GM23338 (cell line): ENCODE results near the gene GPC6. TPM values are rescaled to one million over a fixed set of nuclear protein-coding genes. Genes with fewer than 3 reads are reported as not detected.

Experiments
- ATAC-seq: fragments of 200-7000 bp; cut with Tn5 transposase; 3 replicates; pipeline ENCODE4 v1.9.1; 2020
- DNase-seq: peaks from one replicate; pipeline ENCODE4 v3.0.0-alpha.2; 2015; ENCODE audit warnings: low spot score
- H2AFZ ChIP-seq: fragments of 200-600 bp; sonication (generic); 2 replicates; pipeline ENCODE4 v1.8.0; 2016; ENCODE audit warnings: antibody characterized with exemption, mild to moderate bottlenecking, moderate library complexity
- H3F3A ChIP-seq: fragments of 200-600 bp; sonication (generic); replicated peaks from 2 replicates; pipeline ENCODE4 v1.8.0; 2017; ENCODE audit warnings: antibody characterized with exemption, mixed run types, low read depth
- H3K27ac ChIP-seq: fragments of 200-600 bp; sonication (generic); 2 replicates; pipeline ENCODE4 v1.6.1; 2016; ENCODE audit warnings: low read depth
- H3K27me3 ChIP-seq: fragments of 200-600 bp; sonication (generic); 2 replicates; pipeline ENCODE4 v1.8.0; 2016; ENCODE audit warnings: mild to moderate bottlenecking, mixed run types, moderate library complexity; ENCODE audit not compliant: insufficient read depth
- H3K36me3 ChIP-seq: fragments of 200-600 bp; sonication (generic); 2 replicates; pipeline ENCODE4 v1.8.0; 2016; ENCODE audit warnings: mild to moderate bottlenecking; ENCODE audit not compliant: insufficient read depth
- H3K4me1 ChIP-seq: fragments of 200-600 bp; sonication (generic); 2 replicates; pipeline ENCODE4 v1.8.0; 2016; ENCODE audit warnings: mild to moderate bottlenecking, moderate library complexity; ENCODE audit not compliant: insufficient read depth
- H3K4me2 ChIP-seq: fragments of 200-600 bp; sonication (generic); 2 replicates; pipeline ENCODE4 v1.7.1; 2017; ENCODE audit warnings: mixed run types
- H3K4me3 ChIP-seq: fragments of 200-600 bp; sonication (generic); 2 replicates; pipeline ENCODE4 v1.6.1; 2016; ENCODE audit warnings: mixed run types
- H3K79me2 ChIP-seq: fragments of 200-600 bp; sonication (generic); replicated peaks from 2 replicates; pipeline ENCODE4 v1.8.0; 2017; ENCODE audit warnings: mild to moderate bottlenecking; ENCODE audit not compliant: insufficient read depth
- H3K9me2 ChIP-seq: fragments of 200-600 bp; sonication (generic); 2 replicates; pipeline ENCODE4 v1.8.0; 2017; ENCODE audit not compliant: insufficient read depth
- H4K20me1 ChIP-seq: fragments of 200-600 bp; sonication (generic); replicated peaks from 2 replicates; pipeline ENCODE4 v1.8.0; 2017; ENCODE audit warnings: mild to moderate bottlenecking; ENCODE audit not compliant: insufficient read depth
- H3K27ac Mint-ChIP-seq: 2 replicates; pipeline ENCODE4 v1.8.0; 2020; ENCODE audit warnings: inconsistent platforms, mild to moderate bottlenecking, moderate library complexity, mixed read lengths
- H3K27me3 Mint-ChIP-seq: 3 replicates; pipeline ENCODE4 v1.8.0; 2022; ENCODE audit warnings: low read depth, mild to moderate bottlenecking, moderate library complexity, mixed read lengths, inconsistent platforms; ENCODE audit not compliant: insufficient read depth, poor library complexity
- H3K36me3 Mint-ChIP-seq: 3 replicates; pipeline ENCODE4 v1.8.0; 2021; ENCODE audit warnings: low read depth, mild to moderate bottlenecking, inconsistent platforms, moderate library complexity, mixed read lengths
- H3K4me1 Mint-ChIP-seq: 3 replicates; pipeline ENCODE4 v1.8.0; 2020; ENCODE audit warnings: mild to moderate bottlenecking, inconsistent platforms, mixed read lengths
- H3K4me3 Mint-ChIP-seq: 3 replicates; pipeline ENCODE4 v1.8.0; 2021; ENCODE audit warnings: moderate library complexity, mild to moderate bottlenecking, inconsistent platforms, mixed read lengths
- H3K9me3 Mint-ChIP-seq: 3 replicates; pipeline ENCODE4 v1.8.0; 2020; ENCODE audit warnings: moderate library complexity, mild to moderate bottlenecking, inconsistent platforms, mixed read lengths
- CREB1 ChIP-seq: fragments of 250-450 bp; sonication (Bioruptor Pico); IDR thresholded peaks from 2 replicates; pipeline ENCODE4 v1.5.0; 2020; ENCODE audit warnings: low read depth, mild to moderate bottlenecking, moderate library complexity
- EZH2 ChIP-seq: fragments of 200-600 bp; sonication (generic); IDR thresholded peaks from one replicate; pipeline ENCODE4 v1.8.0; 2017; ENCODE audit warnings: antibody characterized with exemption, mild to moderate bottlenecking, low read depth; ENCODE audit not compliant: unreplicated experiment
- EZH2phosphoT487 ChIP-seq: fragments of 200-600 bp; sonication (generic); IDR thresholded peaks from one replicate; pipeline ENCODE4 v1.8.1; 2018; ENCODE audit warnings: antibody characterized with exemption; ENCODE audit not compliant: unreplicated experiment
- JUNB ChIP-seq: IDR thresholded peaks from one replicate; pipeline ENCODE4 v1.6.1; 2016; ENCODE audit warnings: antibody characterized with exemption; ENCODE audit not compliant: unreplicated experiment
- STAT1 ChIP-seq: IDR thresholded peaks from one replicate; pipeline ENCODE4 v1.6.1; 2016; ENCODE audit warnings: antibody characterized with exemption; ENCODE audit not compliant: unreplicated experiment
- ZNF114 ChIP-seq: fragments of 250-450 bp; sonication (Bioruptor Pico); IDR thresholded peaks from 2 replicates; pipeline ENCODE4 v1.5.0; 2020; ENCODE audit warnings: mild to moderate bottlenecking, moderate library complexity
- ZNF331 ChIP-seq: fragments of 250-450 bp; sonication (Bioruptor Pico); IDR thresholded peaks from 2 replicates; pipeline ENCODE4 v1.5.0; 2020; ENCODE audit warnings: low read depth, mild to moderate bottlenecking, moderate library complexity
- polyA plus RNA-seq: library from polyadenylated mRNA; unstranded; fragments of >200 nt; fragmentation: Nextera tagmentation; extraction: Ambion mirVana; gene quantifications from 2 replicates; pipeline ENCODE4 v1.2.1, GENCODE V29; 2016
- total RNA-seq: library from RNA; depleted of rRNA; stranded (reverse); fragments of >200 nt; shearing (Covaris generic); gene quantifications from 2 replicates; pipeline ENCODE4 v1.2.3, GENCODE V29; 2014
- TF ChIP-seq, protein P1 (sequence below): IDR thresholded peaks from one replicate; pipeline ENCODE4 v1.6.1; 2018; ENCODE audit warnings: antibody characterized with exemption; ENCODE audit not compliant: unreplicated experiment
- TF ChIP-seq, protein P2 (sequence below): fragments of 250-450 bp; sonication (Bioruptor Pico); IDR thresholded peaks from 2 replicates; pipeline ENCODE4 v1.5.0; 2020; ENCODE audit warnings: mild to moderate bottlenecking, moderate library complexity
- TF ChIP-seq, protein P3 (sequence below), 2 experiments: fragments of 200-600 bp in 1 of 2; sonication (generic) in 1 of 2; conservative IDR thresholded peaks; 2 replicates each; pipeline versions ENCODE4 v1.5.1 to v1.6.1; 2016 to 2017; ENCODE audit warnings: antibody characterized with exemption in 2 of 2, low read depth in 2 of 2, mild to moderate bottlenecking in 2 of 2, moderate library complexity in 1 of 2

GPC6 gene
- total and polyA plus RNA-seq, 2 experiments from 2014 or later = 6.4 to 28.6 TPM

DNA sequence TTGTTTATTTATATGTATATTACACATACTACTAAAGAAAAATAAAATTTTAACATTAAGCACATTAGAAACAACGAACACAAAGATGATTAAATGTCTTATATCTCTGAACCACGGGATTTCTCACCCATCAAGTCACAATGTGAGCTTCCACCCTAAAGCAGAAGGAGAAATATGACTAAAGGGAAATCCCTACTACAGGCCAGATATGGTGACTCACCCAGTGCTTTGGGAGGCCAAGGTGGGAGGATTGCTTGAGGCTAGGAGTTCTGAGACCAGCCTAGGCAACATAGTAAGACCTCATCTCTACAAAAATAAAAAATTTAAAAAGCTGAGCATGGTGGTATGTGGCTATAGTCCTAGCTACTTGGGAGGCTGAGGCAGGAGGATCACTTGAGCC is 1228.3 kb downstream of the GPC6 start (continued):
- TF ChIP-seq, protein P1, sequence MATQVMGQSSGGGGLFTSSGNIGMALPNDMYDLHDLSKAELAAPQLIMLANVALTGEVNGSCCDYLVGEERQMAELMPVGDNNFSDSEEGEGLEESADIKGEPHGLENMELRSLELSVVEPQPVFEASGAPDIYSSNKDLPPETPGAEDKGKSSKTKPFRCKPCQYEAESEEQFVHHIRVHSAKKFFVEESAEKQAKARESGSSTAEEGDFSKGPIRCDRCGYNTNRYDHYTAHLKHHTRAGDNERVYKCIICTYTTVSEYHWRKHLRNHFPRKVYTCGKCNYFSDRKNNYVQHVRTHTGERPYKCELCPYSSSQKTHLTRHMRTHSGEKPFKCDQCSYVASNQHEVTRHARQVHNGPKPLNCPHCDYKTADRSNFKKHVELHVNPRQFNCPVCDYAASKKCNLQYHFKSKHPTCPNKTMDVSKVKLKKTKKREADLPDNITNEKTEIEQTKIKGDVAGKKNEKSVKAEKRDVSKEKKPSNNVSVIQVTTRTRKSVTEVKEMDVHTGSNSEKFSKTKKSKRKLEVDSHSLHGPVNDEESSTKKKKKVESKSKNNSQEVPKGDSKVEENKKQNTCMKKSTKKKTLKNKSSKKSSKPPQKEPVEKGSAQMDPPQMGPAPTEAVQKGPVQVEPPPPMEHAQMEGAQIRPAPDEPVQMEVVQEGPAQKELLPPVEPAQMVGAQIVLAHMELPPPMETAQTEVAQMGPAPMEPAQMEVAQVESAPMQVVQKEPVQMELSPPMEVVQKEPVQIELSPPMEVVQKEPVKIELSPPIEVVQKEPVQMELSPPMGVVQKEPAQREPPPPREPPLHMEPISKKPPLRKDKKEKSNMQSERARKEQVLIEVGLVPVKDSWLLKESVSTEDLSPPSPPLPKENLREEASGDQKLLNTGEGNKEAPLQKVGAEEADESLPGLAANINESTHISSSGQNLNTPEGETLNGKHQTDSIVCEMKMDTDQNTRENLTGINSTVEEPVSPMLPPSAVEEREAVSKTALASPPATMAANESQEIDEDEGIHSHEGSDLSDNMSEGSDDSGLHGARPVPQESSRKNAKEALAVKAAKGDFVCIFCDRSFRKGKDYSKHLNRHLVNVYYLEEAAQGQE = no peak

DNA sequence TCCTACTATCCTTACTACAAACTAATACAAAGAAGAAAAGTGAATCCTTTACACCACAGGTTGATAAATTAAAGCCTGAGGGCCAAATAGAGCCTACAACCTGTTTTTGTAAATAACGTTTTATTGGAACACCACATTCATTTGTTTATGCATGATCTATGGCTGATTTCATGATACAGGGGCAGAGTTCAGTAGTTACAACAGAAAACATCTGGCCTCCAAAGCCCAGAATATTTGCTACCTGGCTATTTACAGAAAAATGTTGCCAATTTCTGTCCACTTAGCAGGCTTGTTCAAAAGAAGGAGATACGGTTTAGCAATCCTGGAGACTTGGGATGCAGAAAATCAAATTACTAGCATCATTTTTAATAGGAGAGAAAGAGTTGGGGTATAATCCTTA is 1228.8 kb downstream of the GPC6 start:
- Histone ChIP-seq H3K4me2 (no peak overlapping the region), H3K79me2 (no peaks in the 10 kb centered on the region), H3K27me3 (no peaks in the 10 kb centered on the region), H2AFZ (no peak overlapping the region), H3F3A (no peaks in the 10 kb centered on the region), H3K4me1 (no peaks in the 10 kb centered on the region), H3K4me3 (no peak overlapping the region), H3K27ac (no peak overlapping the region), H3K9me2 (no peaks in the 10 kb centered on the region), H4K20me1 (no peaks in the 10 kb centered on the region; the same call in 1 of the 2 replicates), H3K36me3 (no peaks in the 10 kb centered on the region)
- H3K36me3 Mint-ChIP-seq = no peaks in the 10 kb centered on the region
- no peak for DNase-seq
- no peaks in the 10 kb centered on the region for H3K4me1 Mint-ChIP-seq
- H3K4me3 Mint-ChIP-seq = no peak overlapping the region
- H3K27me3 Mint-ChIP-seq = peaks cover 1% of the 10 kb centered on the region
- no peaks in the 10 kb centered on the region for H3K9me3 Mint-ChIP-seq
- H3K27ac Mint-ChIP-seq = no peak overlapping the region
- TF ChIP-seq EZH2 (no peak), EZH2phosphoT487 (no peak), ZNF331 (CRISPR knock-in tag) (no peak), JUNB (no peak), CREB1 (CRISPR knock-in tag) (no peak), STAT1 (no peak), ZNF114 (CRISPR knock-in tag) (no peak)
- TF ChIP-seq, protein P2, sequence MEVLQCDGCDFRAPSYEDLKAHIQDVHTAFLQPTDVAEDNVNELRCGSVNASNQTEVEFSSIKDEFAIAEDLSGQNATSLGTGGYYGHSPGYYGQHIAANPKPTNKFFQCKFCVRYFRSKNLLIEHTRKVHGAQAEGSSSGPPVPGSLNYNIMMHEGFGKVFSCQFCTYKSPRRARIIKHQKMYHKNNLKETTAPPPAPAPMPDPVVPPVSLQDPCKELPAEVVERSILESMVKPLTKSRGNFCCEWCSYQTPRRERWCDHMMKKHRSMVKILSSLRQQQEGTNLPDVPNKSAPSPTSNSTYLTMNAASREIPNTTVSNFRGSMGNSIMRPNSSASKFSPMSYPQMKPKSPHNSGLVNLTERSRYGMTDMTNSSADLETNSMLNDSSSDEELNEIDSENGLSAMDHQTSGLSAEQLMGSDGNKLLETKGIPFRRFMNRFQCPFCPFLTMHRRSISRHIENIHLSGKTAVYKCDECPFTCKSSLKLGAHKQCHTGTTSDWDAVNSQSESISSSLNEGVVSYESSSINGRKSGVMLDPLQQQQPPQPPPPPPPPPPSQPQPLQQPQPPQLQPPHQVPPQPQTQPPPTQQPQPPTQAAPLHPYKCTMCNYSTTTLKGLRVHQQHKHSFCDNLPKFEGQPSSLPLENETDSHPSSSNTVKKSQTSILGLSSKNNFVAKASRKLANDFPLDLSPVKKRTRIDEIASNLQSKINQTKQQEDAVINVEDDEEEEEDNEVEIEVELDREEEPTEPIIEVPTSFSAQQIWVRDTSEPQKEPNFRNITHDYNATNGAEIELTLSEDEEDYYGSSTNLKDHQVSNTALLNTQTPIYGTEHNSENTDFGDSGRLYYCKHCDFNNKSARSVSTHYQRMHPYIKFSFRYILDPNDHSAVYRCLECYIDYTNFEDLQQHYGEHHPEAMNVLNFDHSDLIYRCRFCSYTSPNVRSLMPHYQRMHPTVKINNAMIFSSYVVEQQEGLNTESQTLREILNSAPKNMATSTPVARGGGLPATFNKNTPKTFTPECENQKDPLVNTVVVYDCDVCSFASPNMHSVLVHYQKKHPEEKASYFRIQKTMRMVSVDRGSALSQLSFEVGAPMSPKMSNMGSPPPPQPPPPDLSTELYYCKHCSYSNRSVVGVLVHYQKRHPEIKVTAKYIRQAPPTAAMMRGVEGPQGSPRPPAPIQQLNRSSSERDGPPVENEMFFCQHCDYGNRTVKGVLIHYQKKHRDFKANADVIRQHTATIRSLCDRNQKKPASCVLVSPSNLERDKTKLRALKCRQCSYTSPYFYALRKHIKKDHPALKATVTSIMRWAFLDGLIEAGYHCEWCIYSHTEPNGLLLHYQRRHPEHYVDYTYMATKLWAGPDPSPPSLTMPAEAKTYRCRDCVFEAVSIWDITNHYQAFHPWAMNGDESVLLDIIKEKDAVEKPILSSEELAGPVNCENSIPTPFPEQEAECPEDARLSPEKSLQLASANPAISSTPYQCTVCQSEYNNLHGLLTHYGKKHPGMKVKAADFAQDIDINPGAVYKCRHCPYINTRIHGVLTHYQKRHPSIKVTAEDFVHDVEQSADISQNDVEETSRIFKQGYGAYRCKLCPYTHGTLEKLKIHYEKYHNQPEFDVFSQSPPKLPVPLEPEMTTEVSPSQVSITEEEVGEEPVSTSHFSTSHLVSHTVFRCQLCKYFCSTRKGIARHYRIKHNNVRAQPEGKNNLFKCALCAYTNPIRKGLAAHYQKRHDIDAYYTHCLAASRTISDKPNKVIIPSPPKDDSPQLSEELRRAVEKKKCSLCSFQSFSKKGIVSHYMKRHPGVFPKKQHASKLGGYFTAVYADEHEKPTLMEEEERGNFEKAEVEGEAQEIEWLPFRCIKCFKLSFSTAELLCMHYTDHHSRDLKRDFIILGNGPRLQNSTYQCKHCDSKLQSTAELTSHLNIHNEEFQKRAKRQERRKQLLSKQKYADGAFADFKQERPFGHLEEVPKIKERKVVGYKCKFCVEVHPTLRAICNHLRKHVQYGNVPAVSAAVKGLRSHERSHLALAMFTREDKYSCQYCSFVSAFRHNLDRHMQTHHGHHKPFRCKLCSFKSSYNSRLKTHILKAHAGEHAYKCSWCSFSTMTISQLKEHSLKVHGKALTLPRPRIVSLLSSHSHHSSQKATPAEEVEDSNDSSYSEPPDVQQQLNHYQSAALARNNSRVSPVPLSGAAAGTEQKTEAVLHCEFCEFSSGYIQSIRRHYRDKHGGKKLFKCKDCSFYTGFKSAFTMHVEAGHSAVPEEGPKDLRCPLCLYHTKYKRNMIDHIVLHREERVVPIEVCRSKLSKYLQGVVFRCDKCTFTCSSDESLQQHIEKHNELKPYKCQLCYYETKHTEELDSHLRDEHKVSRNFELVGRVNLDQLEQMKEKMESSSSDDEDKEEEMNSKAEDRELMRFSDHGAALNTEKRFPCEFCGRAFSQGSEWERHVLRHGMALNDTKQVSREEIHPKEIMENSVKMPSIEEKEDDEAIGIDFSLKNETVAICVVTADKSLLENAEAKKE (CRISPR knock-in tag) = no peak
- TF ChIP-seq, protein P3, sequence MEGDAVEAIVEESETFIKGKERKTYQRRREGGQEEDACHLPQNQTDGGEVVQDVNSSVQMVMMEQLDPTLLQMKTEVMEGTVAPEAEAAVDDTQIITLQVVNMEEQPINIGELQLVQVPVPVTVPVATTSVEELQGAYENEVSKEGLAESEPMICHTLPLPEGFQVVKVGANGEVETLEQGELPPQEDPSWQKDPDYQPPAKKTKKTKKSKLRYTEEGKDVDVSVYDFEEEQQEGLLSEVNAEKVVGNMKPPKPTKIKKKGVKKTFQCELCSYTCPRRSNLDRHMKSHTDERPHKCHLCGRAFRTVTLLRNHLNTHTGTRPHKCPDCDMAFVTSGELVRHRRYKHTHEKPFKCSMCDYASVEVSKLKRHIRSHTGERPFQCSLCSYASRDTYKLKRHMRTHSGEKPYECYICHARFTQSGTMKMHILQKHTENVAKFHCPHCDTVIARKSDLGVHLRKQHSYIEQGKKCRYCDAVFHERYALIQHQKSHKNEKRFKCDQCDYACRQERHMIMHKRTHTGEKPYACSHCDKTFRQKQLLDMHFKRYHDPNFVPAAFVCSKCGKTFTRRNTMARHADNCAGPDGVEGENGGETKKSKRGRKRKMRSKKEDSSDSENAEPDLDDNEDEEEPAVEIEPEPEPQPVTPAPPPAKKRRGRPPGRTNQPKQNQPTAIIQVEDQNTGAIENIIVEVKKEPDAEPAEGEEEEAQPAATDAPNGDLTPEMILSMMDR (conservative IDR thresholded peaks at IDR 0.05; ENCODE audit: low read depth in 2 of 2) = no peak
- no peak for ATAC-seq
